Measurements from ENCODE around the gene ATP5PB.

ATP5PB gene

DNA sequence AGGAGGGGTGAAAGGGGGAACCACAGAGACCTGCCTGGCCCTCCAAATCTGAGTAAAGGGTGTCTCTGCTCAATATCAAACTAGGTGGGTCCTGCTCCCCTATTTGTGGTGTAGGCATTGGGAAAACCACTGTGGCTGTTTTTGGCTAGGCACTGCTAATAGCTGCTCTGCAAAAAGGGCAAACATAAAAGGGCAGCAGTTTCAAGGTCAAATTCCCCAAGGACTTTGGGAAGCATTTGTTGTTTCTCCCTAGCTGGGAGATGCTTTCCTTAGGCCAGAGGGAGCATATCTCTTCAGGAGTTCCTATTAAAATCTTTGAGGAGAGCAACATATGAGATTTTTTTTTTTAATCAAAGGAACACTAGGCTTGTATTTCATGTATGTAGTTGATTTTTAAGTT, 26.9 kb downstream of the ATP5PB start:
- no peak for DNase-seq

DNA sequence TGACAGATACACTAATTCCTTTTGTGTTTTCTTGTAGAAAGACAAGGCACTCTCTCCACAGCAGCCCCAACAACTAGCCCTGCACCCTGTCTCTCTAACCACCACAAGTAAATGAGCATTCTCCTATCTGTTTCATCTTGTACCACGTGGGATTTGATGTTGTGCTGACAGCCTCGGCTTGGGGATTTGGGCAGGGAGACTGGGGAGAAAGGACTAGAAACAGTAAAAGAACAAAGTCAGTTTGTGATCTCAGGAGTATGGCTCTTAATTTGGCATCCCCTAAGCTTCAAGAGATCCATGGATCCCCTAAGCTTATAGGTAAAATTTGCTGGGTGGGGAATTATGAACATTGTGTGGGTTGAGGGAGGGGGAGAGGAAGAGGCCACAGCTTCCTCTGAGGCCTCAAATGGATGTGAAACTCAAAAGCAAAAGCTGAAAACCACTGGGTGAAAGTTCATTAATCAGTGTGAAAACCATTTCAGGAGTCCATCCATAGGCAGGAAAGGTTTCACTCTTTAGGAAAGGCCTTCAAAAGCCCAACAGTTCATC, 27.6 kb downstream of the ATP5PB start:
- peak; percentile 46 for DNase-seq

DNA sequence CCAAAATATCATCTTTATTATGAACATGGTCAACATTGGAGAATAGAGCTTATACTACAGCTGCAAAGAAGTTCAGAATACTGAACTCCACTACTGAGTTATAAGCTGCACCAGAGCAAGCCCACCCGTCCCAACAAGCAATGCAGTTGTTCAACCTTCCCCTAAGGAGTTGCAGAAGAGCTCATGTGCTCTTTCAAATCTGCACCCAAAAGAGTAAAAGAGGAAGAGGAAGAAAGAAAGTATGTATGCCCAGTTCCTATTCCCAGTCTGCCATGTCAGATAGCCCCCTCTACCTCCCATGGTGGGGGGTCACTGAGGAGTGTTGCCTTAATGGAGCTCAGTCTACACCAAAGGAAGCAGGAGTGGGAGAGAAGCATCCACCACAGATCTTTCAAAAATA, 31.4 kb downstream of the ATP5PB start:
- DNase-seq: no peak

DNA sequence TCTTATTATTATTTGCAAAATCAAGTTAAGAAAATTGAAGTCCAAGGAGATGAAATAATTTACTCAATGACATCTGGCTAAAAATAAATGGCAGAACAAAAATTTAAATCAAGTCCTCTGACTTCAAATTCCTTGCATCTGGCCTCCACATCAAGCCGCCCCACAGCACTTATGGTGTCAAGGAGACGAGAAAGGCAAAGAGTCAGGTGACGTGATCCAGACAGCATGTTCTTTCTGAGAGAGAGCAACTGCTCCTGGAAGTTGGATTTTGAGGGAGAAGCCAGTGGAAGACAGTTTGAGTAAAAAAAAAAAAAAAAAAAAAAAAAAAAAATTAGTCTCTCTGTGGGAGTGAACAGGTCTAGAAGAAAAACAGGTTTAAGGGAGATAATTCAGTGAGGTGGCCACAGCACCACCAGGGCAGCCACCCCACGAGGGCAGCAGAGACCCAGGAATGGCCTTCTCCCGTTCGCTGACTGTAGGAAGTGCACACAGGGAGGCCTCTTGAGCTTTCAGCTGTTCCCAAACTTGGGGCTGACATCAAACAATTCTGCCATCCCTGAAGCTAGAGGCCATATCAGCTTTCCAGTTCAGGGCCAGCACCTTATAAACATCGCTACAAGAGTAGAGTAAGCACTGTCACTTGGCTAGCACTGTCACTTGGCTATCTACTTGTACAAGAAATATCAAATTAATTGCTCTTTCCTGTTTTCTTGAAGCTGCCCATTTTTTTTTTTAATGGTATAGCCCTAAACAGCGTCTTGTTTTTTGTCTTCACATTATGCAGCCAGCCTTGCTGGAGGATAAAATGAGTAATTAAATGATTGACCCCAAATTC, 32.3 kb downstream of the ATP5PB start:
- peak; percentile 56 for DNase-seq

DNA sequence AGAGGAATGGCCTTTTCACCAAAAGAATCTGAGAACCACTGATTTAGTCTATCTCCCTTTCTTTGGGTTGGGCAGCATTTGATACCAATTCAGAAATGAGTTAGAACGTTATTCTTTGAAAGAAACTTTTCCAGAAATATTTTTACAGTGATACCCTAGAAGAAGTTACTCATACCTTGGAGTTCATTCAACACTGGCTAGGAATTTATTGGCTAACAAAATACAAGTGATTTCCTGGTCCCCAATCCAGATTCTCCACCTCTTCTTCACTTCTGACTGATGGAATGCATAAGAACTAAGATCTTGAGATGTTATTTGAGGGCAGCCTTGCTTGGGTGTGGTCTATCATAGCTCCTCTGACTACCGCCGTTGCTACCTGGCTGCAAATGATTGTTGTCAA, 33.9 kb downstream of the ATP5PB start:
- DNase-seq: no peak

DNA sequence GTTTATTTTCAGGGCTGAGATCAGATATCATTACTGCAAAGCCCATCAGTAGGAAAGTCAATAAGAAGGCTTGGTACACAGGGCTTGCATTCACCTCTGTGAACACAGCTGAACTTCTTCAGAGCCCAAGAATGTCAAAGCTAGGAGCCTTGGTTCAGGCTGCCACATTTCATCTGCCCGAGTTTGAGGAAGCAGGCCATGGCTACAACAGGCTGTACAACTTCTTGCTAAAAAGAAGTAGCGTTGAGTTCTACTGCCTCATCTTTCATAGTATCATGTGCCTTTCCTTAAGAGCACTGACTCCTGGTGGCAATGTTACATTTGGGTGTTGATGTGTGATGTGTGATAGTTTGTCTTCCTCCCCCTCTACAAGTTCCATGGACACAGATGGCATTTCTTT, 34.6 kb downstream of the ATP5PB start:
- DNase-seq: no peak

DNA sequence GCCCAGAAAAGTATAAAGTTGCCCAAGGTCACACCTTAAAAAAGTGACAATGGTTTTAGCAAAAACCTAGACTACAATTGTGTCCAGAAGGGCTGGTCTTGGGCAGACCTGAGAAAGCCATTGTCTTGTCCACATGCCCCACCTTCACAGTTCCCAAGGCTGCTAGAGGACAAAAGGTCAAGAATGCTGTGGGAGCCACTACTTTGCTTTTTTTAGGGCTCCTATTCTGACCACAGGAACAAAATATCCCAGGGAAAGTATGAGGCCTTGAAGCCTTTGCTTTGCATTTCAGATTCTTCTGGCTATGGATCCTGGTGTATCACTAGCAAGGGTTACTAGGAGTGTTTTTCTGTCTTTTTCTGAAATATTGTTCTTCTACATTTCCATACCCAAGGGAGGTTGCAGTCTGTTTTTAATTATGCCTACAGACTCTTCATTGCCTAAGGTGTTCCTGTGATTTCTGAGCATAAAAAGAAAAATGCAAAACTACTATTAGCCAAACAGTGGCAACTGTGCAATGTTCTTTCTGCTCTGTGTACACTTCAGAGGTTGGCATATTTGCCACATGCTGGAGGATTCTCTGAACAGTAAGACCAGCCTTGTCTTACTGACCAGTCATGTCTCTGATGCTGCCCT, 35.2 kb downstream of the ATP5PB start:
- no peak for DNase-seq

DNA sequence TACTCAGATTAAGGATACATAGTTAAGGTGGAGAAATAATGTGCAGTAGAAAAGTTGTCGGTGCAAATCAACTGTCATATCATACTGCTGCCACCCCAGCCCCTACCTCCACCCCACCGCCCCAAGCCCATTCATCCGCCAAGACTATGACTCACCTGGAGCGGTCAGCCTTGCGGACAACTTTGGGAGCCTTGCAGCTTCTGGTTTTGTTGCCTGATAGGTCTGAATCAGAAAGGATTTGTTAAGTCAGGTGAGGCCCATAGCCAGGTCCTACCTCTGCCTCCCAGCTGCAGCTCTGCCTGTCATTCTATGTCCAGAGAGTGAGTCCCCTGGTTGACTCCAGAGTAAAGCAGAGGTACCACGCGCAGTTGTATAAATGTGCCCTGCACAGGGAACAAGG, 37.2 kb downstream of the ATP5PB start:
- DNase-seq: no peak

DNA sequence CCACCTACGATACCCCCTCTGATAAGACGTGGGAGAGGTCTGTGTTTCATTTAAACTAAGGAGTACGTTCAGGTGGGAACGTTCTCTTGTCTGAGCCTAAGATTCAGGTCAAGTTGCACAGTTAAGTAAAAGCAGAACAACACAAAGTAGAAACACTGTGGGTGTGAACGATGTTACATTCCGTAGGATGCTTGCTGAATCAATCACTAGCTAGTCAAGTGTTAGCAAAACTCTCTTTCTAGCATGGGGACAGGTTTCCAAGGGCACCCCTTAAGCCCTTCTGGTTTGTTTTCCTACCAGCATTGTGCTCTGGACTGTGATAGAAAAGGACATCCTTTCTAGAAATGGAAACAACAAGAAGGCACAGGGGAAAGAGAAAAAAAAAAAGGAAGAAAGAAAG, 37.9 kb downstream of the ATP5PB start:
- no peak for DNase-seq

DNA sequence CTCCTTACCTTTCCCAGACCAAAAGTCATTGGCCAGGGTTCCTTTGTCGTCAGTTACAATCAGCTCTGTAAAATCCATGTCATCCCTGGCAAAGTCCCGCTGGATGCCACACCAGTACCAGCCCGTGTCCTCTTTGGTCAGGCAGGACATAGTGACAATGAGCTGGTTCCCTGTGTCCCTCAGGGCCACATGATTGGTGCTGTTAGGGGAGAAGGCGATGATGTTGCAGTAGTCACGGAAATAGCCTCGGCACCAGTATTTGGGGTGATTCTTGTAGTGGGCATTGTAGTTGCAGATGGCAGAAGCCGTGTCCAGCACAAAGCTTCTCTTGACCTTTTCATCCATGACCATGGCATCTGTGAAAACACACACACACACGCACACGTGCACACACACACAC, 39.4 kb downstream of the ATP5PB start:
- no peak for DNase-seq

DNA sequence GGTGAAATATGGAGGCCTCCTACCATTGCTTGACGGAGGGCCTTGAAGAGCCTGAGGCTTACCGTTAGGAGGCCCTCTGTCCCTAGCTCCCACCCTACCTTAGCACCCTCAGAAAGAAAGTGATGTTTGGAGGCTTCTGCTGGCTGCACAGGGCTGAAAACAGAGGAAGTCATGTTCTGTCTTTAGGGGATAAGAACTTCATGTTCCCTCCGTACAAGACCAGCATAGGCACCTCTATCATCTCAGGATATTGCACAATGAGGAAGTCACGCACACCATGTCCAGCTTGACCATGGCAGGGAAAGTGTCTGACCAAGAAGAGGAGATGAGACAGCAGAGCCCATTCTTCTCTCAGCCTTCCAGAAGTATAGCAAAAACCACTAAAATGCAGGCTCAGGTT, 40.3 kb downstream of the ATP5PB start:
- no peak for DNase-seq

DNA sequence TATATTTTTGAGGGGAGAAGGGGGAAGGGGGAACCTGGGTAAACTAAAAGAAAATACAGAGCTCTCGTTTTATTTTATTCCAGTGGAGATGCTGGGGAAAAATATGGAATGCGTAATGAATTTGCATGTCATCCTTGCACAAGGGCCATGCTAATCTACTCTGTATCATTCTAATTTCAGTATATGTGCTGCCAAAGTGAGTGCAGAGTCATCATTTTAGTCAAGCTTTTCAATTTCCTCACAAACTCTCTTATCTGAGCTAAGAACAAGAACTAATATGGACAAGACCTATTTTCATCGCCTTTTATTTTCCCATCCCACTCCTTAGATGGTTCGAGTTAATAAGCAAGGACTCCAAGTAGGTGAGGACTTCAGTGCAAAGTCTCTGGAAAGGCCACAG, 41.0 kb downstream of the ATP5PB start:
- DNase-seq: no peak

DNA sequence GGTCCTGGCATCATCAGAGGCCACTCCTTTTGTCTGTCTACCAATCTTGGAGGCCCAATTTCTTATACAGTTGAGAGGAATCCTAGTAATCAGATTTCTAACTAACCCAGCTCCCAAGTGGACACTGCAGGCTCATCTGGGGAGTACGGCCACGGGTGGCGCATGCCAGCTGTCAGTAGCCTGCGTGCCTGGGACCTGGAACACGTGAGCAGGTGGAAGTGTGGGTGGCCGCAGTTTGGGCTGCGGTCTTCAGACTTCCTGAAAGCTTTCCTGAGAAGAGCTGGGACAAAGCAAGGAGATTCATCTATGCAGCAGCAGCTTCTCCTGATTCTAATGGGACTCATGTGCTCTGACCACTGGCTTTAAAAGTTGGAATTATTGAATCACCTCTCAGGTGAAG, 41.8 kb downstream of the ATP5PB start:
- DNase-seq: no peak

DNA sequence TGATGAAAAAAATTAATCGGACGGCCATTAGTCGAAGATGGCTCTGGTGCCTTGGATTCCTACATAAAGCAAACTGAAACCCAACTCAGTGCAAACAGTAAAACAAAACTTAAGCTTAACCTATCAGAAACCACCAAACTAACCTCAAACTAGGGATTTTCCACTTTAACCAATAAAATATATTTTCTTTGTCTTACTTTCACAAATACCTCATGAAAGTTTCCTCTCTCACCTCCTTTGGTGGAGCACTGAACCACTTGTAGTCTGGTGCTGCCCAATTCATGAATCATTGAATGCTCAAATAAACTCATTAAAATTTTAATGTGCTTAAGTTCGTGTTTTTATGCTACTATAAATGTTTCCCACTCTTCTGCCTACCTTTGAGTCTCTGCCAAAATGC, 47.1 kb downstream of the ATP5PB start:
- DNase-seq: no peak

DNA sequence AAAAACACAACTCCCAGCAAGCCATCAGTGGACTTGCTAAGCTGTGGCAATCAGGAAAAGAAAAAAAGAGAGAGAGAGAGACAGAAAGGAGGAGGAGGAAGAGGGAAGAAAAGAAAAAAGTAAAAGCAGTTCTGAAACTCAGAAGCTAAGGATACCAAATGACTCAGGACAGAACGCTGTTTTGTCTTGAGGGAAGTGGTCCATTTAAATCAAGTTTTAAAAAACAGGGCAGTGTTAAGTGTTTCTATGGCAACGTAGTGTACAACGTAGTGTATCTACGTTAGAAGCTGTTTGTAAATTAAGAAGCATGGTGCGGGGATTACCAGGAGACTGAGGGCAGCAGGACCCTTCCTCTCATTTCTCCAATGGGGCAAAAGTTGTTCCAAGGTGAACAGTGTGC, 48.3 kb downstream of the ATP5PB start:
- DNase-seq: no peak

DNA sequence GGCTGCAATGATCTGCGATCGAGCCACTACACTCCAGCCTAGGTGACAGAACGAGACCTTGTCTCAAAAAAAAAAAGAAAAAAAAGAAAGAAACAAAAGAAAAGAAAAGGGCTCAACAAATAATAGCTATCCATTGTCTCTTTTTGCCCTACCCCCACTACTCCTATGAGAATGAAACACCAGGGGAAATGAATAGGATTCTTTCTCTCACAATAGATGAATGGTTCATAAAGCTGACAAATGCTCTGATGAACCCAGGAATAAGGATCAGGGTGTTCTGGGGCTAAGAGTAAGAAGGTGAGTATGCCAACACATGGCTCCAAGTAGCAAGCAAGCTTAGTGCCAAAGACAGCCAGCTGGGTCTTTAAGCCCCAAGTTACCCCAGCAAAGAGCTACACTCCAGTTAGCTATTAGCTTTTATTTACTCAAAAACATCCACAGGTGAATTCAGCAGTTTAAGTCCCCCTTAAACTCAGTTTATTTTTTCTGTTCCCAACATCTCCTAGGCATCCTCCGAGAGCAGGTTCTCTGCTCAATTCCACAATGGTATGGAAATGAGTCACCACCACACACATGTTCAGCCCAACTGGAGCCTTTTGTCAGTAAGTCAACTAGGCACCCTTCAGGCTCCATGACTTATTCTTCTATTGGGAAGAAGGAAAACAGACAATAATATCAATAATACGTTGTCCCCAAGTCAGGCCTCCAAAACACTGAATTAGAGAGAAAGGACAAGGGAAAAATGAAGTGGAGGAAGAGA, 49.9 kb downstream of the ATP5PB start:
- no peak for DNase-seq

DNA sequence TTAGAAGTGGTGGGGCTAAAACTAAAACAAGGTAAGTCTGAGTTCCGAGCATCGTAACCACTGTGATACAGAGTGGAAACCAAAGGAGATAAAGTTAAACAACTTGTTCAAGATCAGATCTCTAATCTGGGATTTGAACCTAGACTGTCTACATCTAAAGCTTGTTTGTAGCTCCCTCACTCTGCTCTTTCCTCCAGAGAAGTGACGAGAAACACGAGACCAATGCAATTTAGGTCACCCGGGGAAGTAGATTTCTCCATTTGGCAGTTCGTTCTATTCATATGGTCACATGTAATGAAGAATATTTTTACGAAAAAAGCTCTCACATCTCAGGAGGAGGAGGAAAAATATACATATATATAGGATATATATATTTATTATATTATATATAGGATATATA, 52.4 kb downstream of the ATP5PB start:
- no peak for DNase-seq

DNA sequence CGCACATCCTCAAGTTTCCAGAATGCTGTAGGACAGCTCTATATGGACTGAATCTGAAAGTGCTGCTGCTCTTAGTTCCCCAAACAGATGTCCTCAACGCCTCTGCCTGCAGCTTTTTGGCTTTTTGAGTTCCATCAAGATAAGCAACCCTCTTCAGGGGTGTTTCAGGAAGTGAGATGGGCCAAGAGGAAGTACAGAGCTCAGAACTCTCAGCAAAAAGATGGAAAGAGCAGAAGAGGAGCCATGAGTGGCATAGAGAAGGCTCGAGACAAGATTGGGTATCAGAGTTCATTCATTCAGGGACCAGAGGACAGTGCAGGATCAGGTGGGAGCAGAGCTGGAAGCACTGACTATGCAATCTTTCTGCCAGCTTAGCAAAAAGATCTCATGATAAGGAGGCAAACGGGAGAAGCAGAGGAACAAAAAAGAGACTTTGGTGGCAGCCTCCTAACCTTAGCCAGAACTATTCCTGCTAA, 54.4 kb downstream of the ATP5PB start, which contains the start of the genes ADORA3 and TMIGD3:
Gene ADORA3, minus strand, starts transcription at position 49 of the 476 bp plus-strand sequence. CDS start 279 bp downstream, outside the sequence.
Gene TMIGD3, minus strand, starts transcription at position 49 of the 476 bp plus-strand sequence. CDS start 279 bp downstream, outside the sequence.
- no peak for DNase-seq

DNA sequence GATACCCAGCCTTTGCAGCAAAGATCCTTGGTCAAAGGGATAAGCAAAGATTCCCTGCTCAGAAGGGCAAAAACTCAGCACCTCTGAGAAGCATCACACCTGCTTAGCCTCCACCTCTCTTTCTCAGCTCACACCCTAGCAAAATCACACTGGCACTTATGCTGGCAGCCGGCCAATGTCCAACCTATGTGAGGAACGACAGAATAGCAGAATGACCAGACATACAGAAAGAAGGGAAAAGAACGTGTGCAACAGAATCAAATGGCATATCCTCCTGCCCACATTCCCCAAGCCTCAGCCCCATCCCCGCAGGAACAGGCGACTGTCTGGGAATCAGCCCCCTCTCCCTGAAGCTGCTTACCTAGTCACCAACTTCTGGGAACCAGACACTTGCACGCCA, 54.8 kb downstream of the ATP5PB start:
- no peak for DNase-seq

DNA sequence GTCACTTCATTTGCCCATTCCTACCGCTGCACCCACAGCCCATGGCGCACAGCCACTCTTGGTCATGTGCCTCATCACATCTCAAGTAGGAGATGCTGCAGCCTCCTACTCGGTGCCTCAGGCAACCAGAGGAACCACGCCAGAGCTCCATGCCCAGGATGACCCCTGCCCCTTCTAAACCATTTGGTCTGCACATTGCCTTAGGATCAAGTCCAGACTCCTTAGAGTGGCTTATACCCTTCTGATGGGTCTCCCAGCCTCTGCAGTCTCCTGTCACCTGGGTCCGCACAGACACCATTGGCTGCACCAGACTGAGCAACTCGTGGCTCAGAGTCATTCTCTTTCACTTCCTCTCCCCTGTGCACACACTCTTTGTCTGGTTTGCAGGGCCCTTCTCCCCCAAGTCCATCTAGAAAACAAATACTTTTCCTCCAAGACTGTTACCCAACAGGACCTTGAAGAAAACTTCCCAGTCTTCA, 56.4 kb downstream of the ATP5PB start:
- peak; percentile 24 for DNase-seq

DNA sequence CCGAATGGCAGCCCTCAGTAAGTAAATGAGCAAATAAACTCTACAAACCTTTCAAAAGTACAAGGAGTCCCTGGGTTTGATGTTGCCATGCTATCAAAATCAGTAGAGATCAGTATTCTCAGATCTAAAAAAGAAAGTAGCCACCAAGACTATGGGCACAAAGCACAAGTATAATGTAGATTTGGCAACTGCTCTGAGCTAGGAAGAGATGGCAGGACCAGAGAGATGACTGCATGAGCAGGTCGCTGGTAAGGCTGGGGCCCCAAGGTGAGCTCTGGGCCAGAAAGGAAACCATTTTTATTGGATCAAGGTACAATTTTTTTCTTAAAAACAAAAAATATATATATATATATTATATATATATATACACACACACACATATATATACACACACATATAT, 57.3 kb downstream of the ATP5PB start:
- DNase-seq: no peak

DNA sequence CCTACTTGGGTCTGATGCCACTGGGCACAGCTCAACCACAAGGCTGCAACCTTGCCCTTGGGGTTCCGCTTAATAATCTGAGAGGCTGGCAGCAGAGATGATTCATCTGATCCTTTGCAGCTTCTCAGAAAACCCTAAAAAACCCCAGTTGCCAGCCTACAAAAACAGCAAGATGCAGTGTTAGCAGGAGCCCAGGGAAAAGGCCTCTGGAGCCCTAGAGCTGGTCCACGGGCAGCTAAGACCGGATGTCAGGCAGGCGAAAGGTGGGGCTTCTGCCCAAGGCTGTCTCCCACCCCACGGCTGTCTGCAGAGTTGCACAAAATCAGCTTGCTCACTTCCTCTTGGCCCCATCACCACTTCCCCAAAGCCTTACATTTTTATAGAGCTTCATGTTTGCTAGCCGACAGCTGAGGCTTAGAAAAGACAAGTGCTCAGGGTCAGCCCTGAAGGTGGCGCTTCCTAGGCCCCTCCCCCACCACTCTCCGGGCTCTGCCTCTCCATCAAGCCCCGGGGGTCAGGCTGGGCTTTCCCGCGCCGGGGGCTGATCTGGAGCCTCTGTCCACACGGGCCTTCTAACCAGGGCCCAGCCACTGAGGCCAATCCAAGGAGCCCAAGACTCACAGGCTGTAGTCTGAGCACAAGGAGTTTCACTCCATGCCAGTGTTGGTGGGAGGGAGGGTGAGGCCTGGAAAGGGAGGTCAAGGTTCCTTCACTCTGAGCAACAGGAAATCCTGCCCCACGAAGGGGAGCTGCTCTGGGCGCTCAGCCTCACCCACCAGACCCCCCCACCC, 58.3 kb downstream of the ATP5PB start:
- DNase-seq: peak; percentile 61
